ENCODE results near the gene VEGFA. TPM values are rescaled to one million over a fixed set of nuclear protein-coding genes. Genes with fewer than 3 reads are reported as not detected.

VEGFA gene
- total RNA-seq, 1 donor, result 37.2 TPM

DNA sequence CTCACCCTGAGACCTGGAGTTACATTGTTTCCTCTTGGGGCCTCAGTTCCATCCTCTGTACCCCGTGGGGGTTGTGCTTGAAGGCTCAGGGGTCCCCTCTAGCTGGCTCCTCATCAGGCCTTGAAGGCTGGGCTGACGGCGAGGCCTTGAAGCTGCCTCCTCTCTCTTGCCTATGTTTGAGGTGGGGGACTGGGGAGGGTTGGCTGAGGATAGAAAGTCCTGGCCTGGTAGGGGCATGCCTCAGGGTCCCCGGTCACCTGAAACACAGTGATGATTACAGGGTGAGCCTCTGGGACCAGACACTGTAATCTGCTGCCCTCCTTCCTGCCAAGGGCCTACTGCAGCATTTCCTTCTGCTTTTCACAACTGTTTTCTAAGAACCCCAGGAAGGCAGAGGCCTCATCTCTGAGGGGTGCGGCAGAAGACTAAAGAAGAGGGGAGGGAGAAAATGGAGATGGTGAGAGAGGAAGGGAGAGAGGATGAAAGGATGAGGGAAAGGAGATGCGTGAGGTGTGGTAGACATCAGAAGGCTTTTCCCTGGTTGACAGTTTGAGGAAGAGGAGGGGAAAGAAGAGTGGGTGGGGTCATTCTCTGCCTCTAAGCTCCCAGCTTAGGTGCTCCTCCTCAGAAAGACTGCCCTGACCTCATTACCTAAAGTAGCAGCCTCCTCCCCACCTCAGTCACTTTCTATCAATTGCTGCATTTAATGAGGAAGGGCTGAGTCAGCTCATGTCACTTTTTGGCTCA lies 29.7 kb downstream of the VEGFA start:
- peak in 2 of 3 donors; percentile 67 to 74 for DNase-seq (ENCODE audit: low read depth in 2 of 3, low spot score in 2 of 3)

DNA sequence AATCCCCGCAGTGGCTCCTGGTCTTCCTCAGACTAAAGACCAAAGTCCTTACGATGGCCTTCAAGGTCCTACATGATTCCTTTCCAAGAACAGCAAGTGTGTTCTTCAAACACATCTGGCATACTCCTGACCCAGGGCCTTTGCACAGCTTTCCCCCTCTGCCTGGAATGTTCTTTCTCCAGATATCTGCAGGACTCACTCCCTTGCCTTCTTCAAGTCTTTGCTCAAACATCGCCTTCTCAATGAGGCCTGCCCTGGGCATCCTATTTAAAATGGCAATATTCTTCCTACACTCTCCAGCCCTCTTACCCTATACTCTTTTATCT lies 30.2 kb downstream of the VEGFA start:
- DNase-seq (ENCODE audit: low read depth in 2 of 3, low spot score in 2 of 3), result no peak

GRCh38 chr6:43800746-43801494 lies 30.9 kb downstream of the VEGFA start:
- DNase-seq (ENCODE audit: low read depth in 2 of 3, low spot score in 2 of 3), result no peak

DNA sequence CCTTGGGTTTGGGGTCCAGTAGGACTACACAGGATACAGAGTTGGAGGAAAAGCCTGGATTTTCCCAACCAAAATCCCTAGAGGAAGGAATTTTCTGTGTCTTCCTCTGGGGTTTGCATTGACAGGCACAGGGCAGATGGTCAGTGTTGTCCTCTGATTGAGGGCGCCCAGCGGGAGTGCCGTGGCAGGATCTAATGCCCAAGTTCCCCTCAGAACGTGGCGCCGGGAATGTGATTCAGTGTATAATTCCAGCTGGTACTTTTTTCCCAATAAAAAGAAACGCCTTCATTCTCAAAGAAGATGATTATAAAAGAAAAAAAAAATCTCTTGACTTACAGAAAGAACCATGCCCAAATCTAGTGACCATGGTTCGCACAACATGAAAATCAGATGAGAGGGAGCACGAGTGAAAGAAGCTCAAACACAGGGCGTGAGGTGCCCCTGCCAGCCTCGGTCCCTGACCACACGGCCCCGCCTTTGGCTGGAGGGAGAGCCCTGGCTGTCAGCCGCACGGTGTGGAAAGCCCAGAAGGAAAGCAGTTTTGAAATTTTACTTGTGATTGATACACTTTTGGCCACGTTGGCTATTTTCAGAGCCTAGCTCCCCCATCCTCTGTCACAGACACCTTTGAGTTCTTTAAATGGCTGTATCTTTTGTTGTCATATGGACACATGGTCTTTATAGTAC lies 31.6 kb downstream of the VEGFA start:
- DNase-seq (ENCODE audit: low read depth in 2 of 3, low spot score in 2 of 3), result no peak

DNA sequence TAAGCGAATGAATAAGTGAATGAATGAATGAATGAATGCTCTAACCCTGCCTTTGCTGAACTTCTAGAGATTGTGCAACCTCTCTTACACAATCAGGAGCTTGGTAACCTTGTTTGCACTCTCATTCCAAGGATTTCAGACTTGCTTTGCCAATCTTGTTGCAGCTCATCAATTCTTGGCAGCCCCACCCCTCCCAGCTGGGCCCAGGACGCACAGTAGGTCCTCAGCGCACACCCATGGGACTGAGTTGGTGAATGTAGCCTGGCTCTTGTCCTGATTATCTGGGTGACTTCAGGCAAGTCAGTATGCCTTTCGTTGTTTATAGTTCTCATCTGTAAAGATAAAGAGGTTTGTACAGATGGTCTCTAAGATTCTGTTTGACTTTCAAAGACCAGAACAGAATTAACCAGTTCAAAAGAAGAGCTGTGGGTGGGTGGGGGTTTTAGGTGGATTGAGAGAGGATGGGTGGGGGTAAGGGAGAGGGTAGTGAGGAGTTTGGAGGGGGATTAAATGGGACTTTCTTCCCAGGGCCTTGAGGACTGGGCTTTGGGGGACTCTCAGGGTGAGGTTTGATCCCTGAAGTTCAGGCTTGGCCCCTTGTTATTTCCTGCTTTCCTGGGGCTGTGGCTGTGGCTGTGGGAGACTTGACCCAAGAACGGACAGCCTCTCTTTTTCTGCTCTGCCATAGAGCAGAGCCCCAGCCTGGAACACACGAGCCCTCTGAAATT lies 33.2 kb downstream of the VEGFA start:
- DNase-seq (ENCODE audit: low read depth in 2 of 3, low spot score in 2 of 3), result no peak

GRCh38 chr6:43803783-43804549 lies 34.0 kb downstream of the VEGFA start:
- no peak for DNase-seq (ENCODE audit: low read depth in 2 of 3, low spot score in 2 of 3)

DNA sequence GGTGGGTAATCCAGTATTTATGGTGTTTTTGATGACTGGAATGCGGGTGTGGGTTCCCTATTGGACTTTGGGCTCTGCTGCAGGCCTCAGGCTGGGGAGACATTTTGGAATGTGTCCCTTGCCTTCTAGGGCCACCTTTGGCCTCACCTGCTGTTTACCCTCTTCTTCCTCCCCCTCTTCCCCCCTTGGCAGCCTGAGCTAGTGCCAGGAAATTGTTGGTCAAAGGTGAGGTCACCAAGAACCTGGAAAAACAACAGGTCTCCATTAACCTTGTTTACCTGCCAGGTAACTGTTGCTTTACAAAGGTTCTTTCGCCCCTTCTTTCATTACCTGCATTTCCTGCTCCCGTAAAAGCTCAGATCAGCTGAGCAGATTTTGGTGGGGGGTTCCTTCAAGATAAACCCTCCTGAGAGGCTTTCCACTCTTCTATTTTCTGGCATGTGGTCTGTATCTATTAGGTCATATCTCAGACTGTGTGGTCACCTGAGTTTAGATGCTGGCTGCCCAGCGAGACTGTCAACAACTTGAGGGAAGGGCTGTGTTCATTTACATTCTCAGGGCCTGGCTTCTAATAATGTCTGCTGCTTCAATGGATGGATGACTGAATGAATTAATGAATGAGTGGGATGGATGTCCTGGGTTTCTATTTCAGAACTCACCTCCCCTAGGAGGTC lies 34.7 kb downstream of the VEGFA start:
- no peak for DNase-seq (ENCODE audit: low read depth in 2 of 3, low spot score in 2 of 3)

DNA sequence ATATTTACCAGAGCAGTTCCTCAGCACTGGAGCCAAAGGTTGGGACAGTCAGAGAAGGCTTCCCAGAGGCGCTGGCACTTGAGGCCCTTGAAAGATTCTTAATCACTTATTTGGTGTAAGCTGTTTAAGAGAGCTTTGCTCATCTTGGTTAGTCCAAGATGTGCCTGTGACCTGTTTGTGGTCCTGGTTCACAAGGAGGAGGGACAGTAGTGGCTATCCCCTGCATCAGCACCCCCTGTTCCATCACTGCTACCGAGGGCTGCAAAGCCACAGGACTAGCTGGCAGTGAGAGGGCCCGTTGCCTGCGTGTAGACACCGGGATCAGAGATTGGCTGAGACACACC lies 35.7 kb downstream of the VEGFA start:
- no peak for DNase-seq (ENCODE audit: low read depth in 2 of 3, low spot score in 2 of 3)

GRCh38 chr6:43806043-43806757 lies 36.2 kb downstream of the VEGFA start:
- no peak for DNase-seq (ENCODE audit: low read depth in 2 of 3, low spot score in 2 of 3)

DNA sequence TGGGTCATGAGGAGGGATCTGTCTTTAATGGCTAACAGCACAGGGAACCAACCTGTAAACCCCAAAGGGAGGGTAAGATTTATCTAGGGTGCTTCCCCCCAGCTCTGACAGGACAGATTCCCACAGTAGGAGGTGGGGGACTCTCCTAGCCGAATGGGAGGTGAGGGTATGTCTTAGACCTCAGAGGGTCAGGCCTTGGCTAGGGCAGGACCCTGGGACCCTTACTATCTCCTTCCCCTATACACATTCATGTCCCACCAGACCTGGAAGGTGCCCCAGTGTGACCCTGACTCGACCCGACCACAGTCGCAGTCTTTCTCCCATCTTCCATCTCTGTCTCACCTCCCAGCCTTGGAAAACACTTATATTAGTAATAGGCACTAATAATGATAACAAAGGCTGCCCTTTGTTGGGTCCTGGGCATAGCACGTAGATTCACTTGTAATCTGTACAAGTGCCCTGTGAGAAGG lies 36.8 kb downstream of the VEGFA start:
- DNase-seq (ENCODE audit: low read depth in 2 of 3, low spot score in 2 of 3), result no peak

GRCh38 chr6:43807228-43808061 lies 37.4 kb downstream of the VEGFA start:
- DNase-seq (ENCODE audit: low read depth in 2 of 3, low spot score in 2 of 3), result peak in 2 of 3 donors; percentile 43 to 80

DNA sequence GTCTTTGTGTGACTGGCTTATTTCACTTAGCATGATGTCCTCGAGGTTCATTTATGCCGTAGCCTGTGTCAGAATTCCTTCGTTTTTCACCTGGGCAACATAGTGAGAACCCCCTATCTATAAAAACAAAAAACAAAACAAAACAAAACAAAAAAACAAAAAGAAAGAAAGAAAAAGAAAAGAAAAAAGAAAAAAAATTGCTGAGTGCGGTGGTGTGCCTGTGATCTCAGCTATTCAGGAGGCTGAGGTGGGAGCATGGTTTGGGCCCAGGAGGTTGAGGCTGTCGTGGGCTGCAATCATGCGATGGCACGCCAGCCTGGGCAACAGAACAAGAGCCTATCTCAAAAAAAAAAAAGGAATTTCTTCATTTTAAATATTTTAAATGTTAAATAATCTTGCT lies 38.4 kb downstream of the VEGFA start:
- DNase-seq (ENCODE audit: low read depth in 2 of 3, low spot score in 2 of 3), result no peak

DNA sequence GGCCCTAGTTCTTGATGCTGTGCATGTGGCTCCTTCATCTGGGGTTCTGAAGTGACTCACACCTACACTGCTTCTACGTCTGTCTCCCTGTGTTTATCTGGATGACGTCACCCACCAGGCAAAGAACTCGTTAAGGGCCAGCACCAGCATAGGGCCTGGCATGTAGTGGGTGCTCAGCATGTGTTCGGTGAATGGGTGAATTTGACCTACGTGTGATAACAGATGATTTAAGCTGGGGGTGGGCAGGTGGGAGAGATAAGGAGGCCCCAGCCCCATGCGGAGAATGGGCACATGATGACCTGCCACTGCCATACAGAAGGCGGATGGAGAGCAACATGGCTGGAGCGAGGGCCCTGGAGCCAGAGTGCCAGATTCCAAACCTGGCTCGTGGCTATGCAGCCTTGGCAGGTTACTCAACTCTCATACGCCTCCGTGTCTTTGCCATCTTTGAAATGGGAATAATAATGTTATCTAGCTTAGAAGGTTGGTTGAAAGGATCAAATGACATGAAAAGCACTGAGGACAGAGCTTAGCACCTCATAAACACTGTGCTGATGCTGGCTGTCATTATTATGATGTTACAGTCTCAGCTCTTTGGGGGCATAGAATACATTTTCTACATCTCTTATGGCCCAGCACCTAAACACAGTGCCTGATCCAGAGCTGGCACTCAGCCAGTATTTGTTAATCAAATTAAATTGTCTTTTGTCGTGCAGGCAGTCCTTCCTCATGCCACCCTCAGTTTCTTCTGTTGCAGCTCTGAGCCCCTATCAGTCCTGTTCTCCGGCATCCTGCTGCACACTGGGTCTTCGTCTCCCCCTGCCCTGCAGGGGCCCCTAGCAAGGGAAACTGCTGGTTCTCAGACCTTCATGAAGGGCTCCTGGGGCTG lies 39.6 kb downstream of the VEGFA start:
- no peak for DNase-seq (ENCODE audit: low read depth in 2 of 3, low spot score in 2 of 3)

- DNase-seq (ENCODE audit: low read depth in 2 of 3, low spot score in 2 of 3), result peak in 1 of 3 donors; percentile 46
Observed at GRCh38 chr6:43810965-43811732, 41.1 kb downstream of the VEGFA start.

- DNase-seq (ENCODE audit: low read depth in 2 of 3, low spot score in 2 of 3), result no peak
Observed at GRCh38 chr6:43811733-43812099, 41.7 kb downstream of the VEGFA start.

GRCh38 chr6:43812850-43813578 lies 43.0 kb downstream of the VEGFA start:
- peak in 2 of 3 donors; percentile 58 to 85 for DNase-seq (ENCODE audit: low read depth in 2 of 3, low spot score in 2 of 3)
